GM12801 (cell line): ENCODE results near the gene RNF150.

Experiments used
- TF ChIP-seq, protein P1 (sequence below): IDR thresholded peaks from one replicate; pipeline ENCODE4 v1.5.1; 2011; ENCODE audit warnings: control low read depth; ENCODE audit not compliant: insufficient read length; ENCODE audit errors: extremely low read depth

Gene RNF150

DNA sequence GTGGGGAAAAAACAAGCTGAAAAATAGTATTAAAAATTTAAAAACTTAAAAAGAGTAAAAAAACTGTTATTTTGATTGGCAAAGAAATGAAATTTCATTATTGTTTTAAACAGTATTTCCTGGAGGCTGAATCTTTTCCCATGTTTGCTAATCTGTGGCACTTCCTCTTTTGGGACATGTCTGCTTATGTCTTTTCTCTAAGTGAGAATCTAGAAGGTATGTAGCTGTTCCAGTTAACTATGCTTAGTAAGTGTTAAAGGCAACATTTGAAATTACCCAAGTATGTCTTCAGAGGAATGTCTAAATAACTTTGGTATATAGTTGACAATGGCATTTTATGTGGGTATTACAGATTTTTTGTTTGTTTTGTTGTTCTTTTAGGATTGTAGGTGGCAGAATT, 295.5 kb downstream of the RNF150 start:
- TF ChIP-seq, protein P1, sequence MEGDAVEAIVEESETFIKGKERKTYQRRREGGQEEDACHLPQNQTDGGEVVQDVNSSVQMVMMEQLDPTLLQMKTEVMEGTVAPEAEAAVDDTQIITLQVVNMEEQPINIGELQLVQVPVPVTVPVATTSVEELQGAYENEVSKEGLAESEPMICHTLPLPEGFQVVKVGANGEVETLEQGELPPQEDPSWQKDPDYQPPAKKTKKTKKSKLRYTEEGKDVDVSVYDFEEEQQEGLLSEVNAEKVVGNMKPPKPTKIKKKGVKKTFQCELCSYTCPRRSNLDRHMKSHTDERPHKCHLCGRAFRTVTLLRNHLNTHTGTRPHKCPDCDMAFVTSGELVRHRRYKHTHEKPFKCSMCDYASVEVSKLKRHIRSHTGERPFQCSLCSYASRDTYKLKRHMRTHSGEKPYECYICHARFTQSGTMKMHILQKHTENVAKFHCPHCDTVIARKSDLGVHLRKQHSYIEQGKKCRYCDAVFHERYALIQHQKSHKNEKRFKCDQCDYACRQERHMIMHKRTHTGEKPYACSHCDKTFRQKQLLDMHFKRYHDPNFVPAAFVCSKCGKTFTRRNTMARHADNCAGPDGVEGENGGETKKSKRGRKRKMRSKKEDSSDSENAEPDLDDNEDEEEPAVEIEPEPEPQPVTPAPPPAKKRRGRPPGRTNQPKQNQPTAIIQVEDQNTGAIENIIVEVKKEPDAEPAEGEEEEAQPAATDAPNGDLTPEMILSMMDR: no peak

DNA sequence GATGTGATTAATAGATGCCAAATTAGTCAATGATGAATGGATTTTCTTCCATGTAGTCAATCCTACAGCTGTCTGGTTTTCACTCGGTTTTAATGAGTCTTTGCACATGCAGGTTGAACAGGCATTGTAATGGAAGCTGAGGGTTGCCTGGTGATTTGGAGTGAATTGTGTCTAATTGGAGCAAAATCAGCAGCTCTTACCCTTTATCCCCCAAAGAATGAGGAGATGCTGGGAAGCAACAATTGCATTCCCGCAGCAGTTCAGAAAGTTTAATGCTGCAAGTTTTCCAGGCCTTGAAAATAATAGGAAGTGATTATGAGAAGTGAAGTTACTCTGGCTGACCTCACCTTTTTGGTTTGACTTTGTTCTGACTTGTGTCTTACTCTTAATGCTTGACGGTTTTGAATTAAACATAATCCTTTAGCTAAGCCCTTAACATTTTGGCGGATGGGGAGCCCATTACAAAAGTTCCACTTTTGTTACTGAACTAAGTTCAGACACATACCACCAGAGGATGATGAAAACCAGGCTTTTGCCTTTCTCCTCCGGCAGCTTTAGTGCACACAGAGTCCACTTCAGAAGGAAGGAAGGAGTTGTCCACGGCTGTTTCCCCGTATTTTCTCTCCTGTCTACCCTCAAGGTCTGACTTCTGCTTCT, 298.3 kb downstream of the RNF150 start:
- TF ChIP-seq, protein P1: no peak

DNA sequence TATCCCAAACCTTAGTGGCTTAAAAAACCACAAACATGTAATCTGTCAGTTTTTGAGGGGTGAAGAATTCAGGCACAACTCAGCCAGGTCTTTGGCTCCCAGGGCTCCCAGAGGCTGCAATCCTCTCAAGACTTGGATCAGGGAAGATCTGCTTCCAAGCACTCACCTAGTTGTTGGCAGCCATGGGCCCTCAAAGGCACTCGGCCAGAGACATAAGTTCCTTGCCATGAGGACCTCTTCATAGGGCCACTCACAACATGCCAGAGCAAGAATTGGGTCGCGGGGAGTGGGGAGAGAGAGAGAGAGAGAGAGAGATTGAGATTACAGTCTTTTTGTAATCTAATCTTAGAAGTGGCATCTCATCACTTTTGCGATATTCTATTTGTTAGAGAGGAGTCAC, 300.0 kb downstream of the RNF150 start:
- TF ChIP-seq, protein P1: no peak

DNA sequence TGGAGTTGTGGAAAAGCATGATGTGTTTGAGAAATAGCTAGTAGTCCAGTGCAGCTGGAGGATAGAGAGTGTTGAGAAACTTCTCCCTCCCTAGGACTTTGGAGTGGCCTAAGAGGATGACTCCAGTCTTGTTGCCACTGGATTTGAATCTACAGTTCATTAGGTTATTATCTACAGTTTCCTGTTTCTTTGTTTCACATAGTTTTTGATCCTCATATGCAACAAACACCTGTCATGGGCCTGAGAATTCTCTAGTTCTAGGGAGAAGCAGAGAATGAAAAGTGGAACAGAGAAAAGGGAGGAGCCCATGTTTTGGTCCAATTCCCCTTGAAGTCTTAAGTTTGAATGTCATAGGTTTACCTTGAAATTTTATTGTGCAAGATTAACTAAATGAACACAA, 303.4 kb downstream of the RNF150 start:
- TF ChIP-seq, protein P1: no peak

DNA sequence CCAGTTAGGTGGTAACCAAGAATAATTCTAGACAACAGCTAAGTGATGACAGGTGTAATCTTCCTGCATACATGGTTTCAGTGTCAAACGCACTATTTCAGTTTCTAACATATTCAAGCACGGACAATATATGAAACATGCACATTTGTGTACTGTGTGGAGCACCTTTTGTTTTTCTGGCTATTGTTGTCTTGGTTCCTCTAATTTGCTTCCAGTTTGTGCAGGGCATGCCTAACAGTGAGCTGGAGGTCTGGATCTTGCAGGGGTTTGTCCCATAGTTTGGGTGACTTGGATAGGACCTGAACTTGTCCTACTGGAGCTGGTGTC, 306.6 kb downstream of the RNF150 start:
- TF ChIP-seq, protein P1: no peak

DNA sequence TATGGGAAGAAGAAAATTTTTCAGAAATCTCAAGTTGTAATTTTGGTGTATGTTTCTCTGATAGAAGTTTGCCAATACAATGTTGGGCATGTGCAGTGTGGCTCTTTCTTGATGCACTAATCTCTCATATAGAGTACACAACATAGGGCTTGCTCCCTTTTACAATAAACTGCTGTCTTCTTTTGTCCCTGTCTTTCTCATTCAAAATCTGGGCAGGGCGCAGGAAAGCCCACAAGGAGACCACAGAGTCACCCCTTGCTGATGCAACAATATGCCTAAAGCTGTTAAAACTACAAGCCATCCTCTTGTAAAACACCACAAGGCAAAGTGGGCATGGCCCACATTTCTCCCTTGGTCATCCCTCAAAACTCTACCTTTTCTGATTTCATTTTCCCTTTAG, 313.7 kb downstream of the RNF150 start:
- TF ChIP-seq, protein P1: no peak

DNA sequence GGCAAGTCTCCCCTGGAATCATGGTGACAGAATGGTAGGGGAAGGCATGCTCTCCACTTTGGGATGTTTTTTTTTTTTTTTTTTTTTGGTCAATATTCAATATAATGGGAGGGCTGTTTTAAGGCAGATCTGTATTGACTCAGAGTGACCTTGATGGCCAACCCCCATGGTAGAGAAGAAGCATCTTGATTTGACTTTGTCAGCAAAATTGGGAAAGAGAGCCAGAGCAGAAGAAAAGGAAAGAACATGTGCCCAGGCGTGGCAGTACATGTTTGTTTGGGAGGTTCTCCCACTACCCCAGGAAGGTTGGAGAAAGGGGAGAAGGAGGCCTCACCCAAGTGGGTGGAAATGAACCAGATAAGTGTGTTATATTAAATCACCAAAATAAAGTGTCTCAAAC, 314.8 kb downstream of the RNF150 start:
- TF ChIP-seq, protein P1: no peak
